PC-9 (cell line): ENCODE results near the gene LPIN2. TPM values are rescaled to one million over a fixed set of nuclear protein-coding genes. Genes with fewer than 3 reads are reported as not detected.

Experiments used
- BruUV-seq: library from RNA; stranded (reverse); fragments of 400-500 nt; replicated peaks from 2 replicates; lab custom pipeline; 2021; lab: Mats Ljungman, UMichigan
- CTCF ChIA-PET: fragments of 300-600 bp; sonication (Branson Sonifier 250); formaldehyde crosslinking; loops from one replicate; lab custom pipeline; 2022; ENCODE audit warnings: antibody characterized with exemption; lab: Charles Lee
- POLR2A ChIA-PET: fragments of 300-600 bp; sonication (Branson Sonifier 250); formaldehyde crosslinking; loops from one replicate; lab custom pipeline; 2022; ENCODE audit warnings: antibody characterized with exemption; ENCODE audit not compliant: unreplicated experiment; lab: Charles Lee
- DNase-seq, 2 experiments: peaks; one replicate each; pipeline versions ENCODE4 v3.0.0 to v3.0.0-alpha.2; 2015 to 2022; ENCODE audit warnings: mixed read lengths in 1 of 2
- H2AFZ ChIP-seq: fragments of 200-600 bp; sonication (generic); 2 replicates; pipeline ENCODE4 v1.8.1; 2017; ENCODE audit warnings: antibody characterized with exemption
- H3F3A ChIP-seq: fragments of 200-600 bp; sonication (generic); 2 replicates; pipeline ENCODE4 v1.8.1; 2017; ENCODE audit warnings: antibody characterized with exemption, mild to moderate bottlenecking, low read depth; ENCODE audit not compliant: insufficient read depth
- H3K27ac ChIP-seq: fragments of 200-600 bp; sonication (generic); 2 replicates; pipeline ENCODE4 v1.6.1; 2016; ENCODE audit warnings: mixed run types
- H3K27me3 ChIP-seq: fragments of 200-600 bp; sonication (generic); 2 replicates; pipeline ENCODE4 v1.6.1; 2016; ENCODE audit warnings: low read depth, mixed run types; ENCODE audit not compliant: insufficient read depth
- H3K36me3 ChIP-seq: fragments of 200-600 bp; sonication (generic); 2 replicates; pipeline ENCODE4 v1.6.1; 2016; ENCODE audit warnings: low read depth, mixed run types
- H3K4me1 ChIP-seq: fragments of 200-600 bp; sonication (generic); replicated peaks from 2 replicates; pipeline ENCODE4 v1.6.1; 2016; ENCODE audit warnings: mixed run types; ENCODE audit not compliant: insufficient read depth
- H3K4me2 ChIP-seq: fragments of 200-600 bp; sonication (generic); 2 replicates; pipeline ENCODE4 v1.6.1; 2017; ENCODE audit warnings: mixed run types
- H3K4me3 ChIP-seq: fragments of 200-600 bp; sonication (generic); 2 replicates; pipeline ENCODE4 v1.6.1; 2016; ENCODE audit warnings: mixed run types
- H3K79me2 ChIP-seq: fragments of 200-600 bp; sonication (generic); 2 replicates; pipeline ENCODE4 v1.6.1; 2017; ENCODE audit warnings: low read depth, mixed run types
- H3K9me2 ChIP-seq: fragments of 200-600 bp; sonication (generic); 2 replicates; pipeline ENCODE4 v1.8.1; 2017; ENCODE audit warnings: mild to moderate bottlenecking; ENCODE audit not compliant: insufficient read depth
- H3K9me3 ChIP-seq: fragments of 200-600 bp; sonication (generic); 2 replicates; pipeline ENCODE4 v1.8.1; 2016; ENCODE audit warnings: low read depth; ENCODE audit not compliant: insufficient read depth
- H4K20me1 ChIP-seq: fragments of 200-600 bp; sonication (generic); 2 replicates; pipeline ENCODE4 v1.8.1; 2017; ENCODE audit not compliant: insufficient read depth
- EZH2 ChIP-seq: fragments of 200-600 bp; sonication (generic); IDR thresholded peaks from 2 replicates; pipeline ENCODE4 v1.8.0; 2017; ENCODE audit warnings: antibody characterized with exemption, low read depth
- intact Hi-C: fragments of 100-400 bp; cut with micrococcal nuclease; formaldehyde crosslinking; loops from one replicate; pipeline ENCODE4 v1.10.0; 2022; ENCODE audit not compliant: unreplicated experiment
- total RNA-seq: library from RNA; stranded (reverse); gene quantifications from 2 replicates; pipeline ENCODE4 v1.2.3, GENCODE V29; 2021
- TF ChIP-seq, protein P1 (sequence below): fragments of 200-600 bp; sonication (generic); conservative IDR thresholded peaks from 2 replicates; pipeline ENCODE4 v1.6.1; 2017; ENCODE audit warnings: mixed run types, antibody characterized with exemption, mild to moderate bottlenecking, moderate library complexity

LPIN2 gene
- total RNA-seq, 1 experiment from 2014 or later: 15.0 TPM

DNA sequence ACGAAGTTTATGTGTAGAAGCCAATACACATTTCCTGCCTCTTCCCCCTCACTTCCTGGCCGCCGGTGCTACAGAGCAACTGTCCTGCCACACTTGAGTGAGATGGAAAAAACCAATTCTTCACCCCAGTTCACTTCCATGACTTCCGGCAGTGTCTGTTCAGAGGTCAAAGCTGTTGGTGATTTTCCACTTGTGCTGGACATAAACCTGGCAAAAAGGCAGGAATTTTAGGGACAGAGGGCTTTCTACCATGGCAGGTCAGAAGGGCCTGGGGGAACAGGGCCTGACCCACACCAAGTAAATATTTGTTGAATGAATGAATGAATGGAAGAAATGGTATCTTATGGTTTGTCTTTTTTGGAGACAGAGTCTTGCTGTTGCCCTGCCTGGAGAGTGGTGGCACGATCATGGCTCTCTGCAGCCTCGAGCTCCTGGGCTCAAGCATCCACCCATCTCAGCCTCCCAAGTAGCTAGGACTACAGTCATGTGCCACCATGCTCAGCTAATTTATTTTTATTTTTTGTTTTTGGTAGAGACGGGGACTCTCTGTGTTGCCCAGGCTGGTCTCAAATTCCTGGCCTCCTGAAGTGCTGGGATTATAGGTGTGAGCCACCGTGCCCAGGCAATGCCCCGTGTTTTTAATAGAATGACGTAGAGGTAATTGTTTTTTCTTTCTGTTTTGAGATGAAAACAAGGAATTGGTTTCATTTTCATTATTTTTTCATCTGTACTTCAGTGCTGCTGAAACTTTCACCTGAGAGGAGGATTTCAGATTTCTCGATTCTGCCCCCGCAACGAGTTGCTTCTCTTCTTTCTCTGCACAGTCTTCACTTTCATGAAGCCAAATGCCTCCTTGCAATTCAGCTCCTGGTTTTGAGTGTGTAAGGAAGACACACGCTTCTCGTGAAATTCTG is 48.0 kb upstream of the LPIN2 start:
- Histone ChIP-seq H3K4me2 (no peak overlapping the region), H3K4me1 (peaks cover 24% of the 10 kb centered on the region), H3F3A (peaks cover 16% of the 10 kb centered on the region), H3K4me3 (no peak overlapping the region), H3K36me3 (no peaks in the 10 kb centered on the region), H3K79me2 (no peaks in the 10 kb centered on the region), H2AFZ (no peak overlapping the region), H3K27me3 (no peaks in the 10 kb centered on the region), H3K27ac (no peak overlapping the region), H4K20me1 (no peaks in the 10 kb centered on the region), H3K9me3 (no peaks in the 10 kb centered on the region), H3K9me2 (no peaks in the 10 kb centered on the region)
- BruUV-seq: no TSS peak
- TF ChIP-seq, protein P1, sequence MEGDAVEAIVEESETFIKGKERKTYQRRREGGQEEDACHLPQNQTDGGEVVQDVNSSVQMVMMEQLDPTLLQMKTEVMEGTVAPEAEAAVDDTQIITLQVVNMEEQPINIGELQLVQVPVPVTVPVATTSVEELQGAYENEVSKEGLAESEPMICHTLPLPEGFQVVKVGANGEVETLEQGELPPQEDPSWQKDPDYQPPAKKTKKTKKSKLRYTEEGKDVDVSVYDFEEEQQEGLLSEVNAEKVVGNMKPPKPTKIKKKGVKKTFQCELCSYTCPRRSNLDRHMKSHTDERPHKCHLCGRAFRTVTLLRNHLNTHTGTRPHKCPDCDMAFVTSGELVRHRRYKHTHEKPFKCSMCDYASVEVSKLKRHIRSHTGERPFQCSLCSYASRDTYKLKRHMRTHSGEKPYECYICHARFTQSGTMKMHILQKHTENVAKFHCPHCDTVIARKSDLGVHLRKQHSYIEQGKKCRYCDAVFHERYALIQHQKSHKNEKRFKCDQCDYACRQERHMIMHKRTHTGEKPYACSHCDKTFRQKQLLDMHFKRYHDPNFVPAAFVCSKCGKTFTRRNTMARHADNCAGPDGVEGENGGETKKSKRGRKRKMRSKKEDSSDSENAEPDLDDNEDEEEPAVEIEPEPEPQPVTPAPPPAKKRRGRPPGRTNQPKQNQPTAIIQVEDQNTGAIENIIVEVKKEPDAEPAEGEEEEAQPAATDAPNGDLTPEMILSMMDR: no peak
- TF ChIP-seq EZH2: no peak
- ChIA-PET POLR2A (no interaction called here), CTCF (interaction anchor here (0.7 kb wide), 1 partner anchor 59 kb away, joined by 5 read pairs; no protein-coding TSS in a partner anchor)
- no peak for DNase-seq
- intact Hi-C loops: no loop called here

DNA sequence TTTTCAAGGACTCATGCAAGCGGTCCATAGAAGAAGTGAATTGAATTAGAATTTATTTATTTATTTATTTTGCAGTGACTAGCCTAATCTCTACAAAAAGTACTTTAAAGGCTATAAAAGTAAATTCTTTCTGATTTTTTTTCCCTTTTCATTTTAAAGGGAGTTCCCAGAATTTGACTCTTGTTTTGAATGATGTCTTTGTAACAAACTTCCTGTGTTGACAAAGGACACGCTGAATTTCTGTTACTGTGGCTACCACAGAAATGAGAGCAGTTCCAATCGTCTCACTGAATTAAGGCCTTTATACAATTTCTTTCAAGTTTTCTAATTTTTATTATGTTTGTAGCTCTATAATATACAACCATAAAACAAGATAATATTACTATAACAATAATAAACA is 46.3 kb upstream of the LPIN2 start:
- no peaks in the 10 kb centered on the region for H3K36me3 ChIP-seq
- H3F3A ChIP-seq: peaks cover 29% of the 10 kb centered on the region
- H3K4me3 ChIP-seq: no peak overlapping the region
- POLR2A ChIA-PET: interaction anchor here (0.6 kb wide), 1 partner anchor 45 kb away, joined by 4 read pairs; no protein-coding TSS in a partner anchor
- peaks cover 41% of the 10 kb centered on the region for H3K4me1 ChIP-seq
- intact Hi-C loops: no loop called here
- no peak overlapping the region for H3K27ac ChIP-seq
- H3K4me2 ChIP-seq: no peak overlapping the region
- no peaks in the 10 kb centered on the region for H4K20me1 ChIP-seq
- no TSS peak for BruUV-seq
- TF ChIP-seq EZH2: no peak
- TF ChIP-seq, protein P1: no peak
- peaks cover 2% of the 10 kb centered on the region; the same call in 1 of the 2 replicates for H3K9me3 ChIP-seq
- H2AFZ ChIP-seq: no peak overlapping the region
- DNase-seq: no peak
- H3K9me2 ChIP-seq: no peaks in the 10 kb centered on the region
- H3K27me3 ChIP-seq: no peaks in the 10 kb centered on the region
- no peaks in the 10 kb centered on the region for H3K79me2 ChIP-seq
- CTCF ChIA-PET: no interaction called here

DNA sequence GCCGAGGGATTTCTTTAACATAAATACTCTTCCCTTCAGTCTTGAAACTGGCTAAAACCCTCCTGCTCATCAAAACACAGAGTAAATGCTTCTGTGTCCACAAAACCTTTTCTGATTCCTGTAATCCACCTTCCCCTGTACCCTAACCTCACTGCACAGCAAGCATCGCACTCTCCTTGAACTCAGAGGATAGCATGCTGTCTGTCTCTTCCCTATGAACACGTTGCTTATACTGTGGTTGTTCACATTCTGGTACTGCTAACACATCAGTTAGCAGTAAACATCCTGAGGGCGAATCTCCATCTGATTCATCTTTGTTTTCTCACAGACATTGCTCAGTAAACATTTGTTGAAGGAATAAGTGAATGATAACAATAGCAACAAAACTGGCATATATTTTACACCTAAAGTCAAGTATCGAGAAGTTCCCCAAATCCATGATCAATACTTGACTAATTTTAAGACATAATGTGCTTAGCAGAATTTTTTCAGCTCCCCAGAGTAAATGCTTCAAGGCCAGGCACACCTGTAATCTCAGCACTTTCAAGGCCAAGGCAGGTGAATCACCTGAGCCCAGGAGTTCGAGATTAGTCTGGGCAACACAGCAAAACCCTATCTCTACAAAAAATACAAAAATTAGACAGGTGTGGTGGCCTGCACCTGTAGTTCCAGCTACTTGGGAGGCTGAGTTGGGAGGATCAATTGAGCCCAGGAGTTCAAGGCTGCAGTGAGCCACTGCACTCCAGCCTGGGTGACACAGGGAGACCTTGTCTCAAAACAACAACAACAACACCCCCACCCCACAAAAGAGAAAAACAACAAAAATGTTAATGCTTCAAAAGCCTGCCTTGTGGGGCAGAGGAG is 45.6 kb upstream of the LPIN2 start:
- POLR2A ChIA-PET: no interaction called here

More for the DNA sequence above, 45.6 kb upstream of the LPIN2 start:
- Histone ChIP-seq H3K79me2 (no peaks in the 10 kb centered on the region), H3K27ac (peak overlapping the region; percentile 35), H3K4me2 (0 out of 2 replicates have a peak overlapping the region, but pooled peaks have one; percentile 3), H4K20me1 (no peaks in the 10 kb centered on the region), H3F3A (peaks cover 29% of the 10 kb centered on the region), H3K9me3 (peaks cover 3% of the 10 kb centered on the region; the same call in 1 of the 2 replicates), H2AFZ (no peak overlapping the region), H3K36me3 (no peaks in the 10 kb centered on the region), H3K27me3 (no peaks in the 10 kb centered on the region), H3K4me3 (no peak overlapping the region), H3K4me1 (peaks cover 41% of the 10 kb centered on the region), H3K9me2 (no peaks in the 10 kb centered on the region)
- no peak for TF ChIP-seq EZH2
- TF ChIP-seq, protein P1: no peak
- no TSS peak for BruUV-seq
- peak in 1 of 2 experiments; percentile 71 for DNase-seq
- intact Hi-C loops: no loop called here
- CTCF ChIA-PET: no interaction called here
